ENCODE data around the gene HOXA3. TPM values are rescaled to one million over a fixed set of nuclear protein-coding genes. Genes with fewer than 3 reads are reported as not detected.
A peak's percentile ranks its signal among the peaks of the same experiment; 100 is the strongest.

HOXA3 gene
- total and polyA plus RNA-seq, 2 of the 13 experiments (the other 11 are each of a cell fraction or from before 2014, with no cell fraction given): 2.9 to 4.6 TPM

GRCh38 chr7:27130540-27131389 is 21.6 kb downstream of the HOXA3 start, which contains the start of gene HOXA4 (continued):
- no peak for TF ChIP-seq ZNF670 (CRISPR knock-in tag; IDR thresholded peaks at IDR 0.05; ENCODE audit: borderline replicate concordance)
- TF ChIP-seq TFAP4 (IDR thresholded peaks at IDR 0.05; ENCODE audit: borderline replicate concordance, low read depth): peak; percentile 20; the same call in 1 of the 2 replicates
- TF ChIP-seq ZHX2 (IDR thresholded peaks at IDR 0.05; ENCODE audit: low read depth): peak; percentile 13; the same call in 1 of the 2 replicates
- no peak for TF ChIP-seq ZHX2 (CRISPR knock-in tag; IDR thresholded peaks at IDR 0.05; ENCODE audit: borderline replicate concordance)
- no peak for TF ChIP-seq ISL2 (CRISPR knock-in tag; IDR thresholded peaks at IDR 0.05)
- TF ChIP-seq MED8 (CRISPR knock-in tag; IDR thresholded peaks at IDR 0.05; ENCODE audit: insufficient replicate concordance): no peak
- TF ChIP-seq MAZ (IDR thresholded peaks at IDR 0.05; ENCODE audit: borderline replicate concordance, low read depth, low read length): peak; percentile 80; the same call in 1 of the 2 replicates
- TF ChIP-seq MAZ (CRISPR knock-in tag; IDR thresholded peaks at IDR 0.05; ENCODE audit: low read depth): peak; percentile 86
- TF ChIP-seq ZSCAN25 (CRISPR knock-in tag; IDR thresholded peaks at IDR 0.05): peak; percentile 59; the same call in 1 of the 2 replicates
- TF ChIP-seq STAT5B (CRISPR knock-in tag; IDR thresholded peaks at IDR 0.05): no peak
- peak; percentile 86 for TF ChIP-seq RBFOX2 (IDR thresholded peaks at IDR 0.05; ENCODE audit: low read depth, low read length)
- TF ChIP-seq GATAD1 (CRISPR knock-in tag; IDR thresholded peaks at IDR 0.05): peak; percentile 66; the same call in 1 of the 2 replicates
- TF ChIP-seq ZNF530 (CRISPR knock-in tag; IDR thresholded peaks at IDR 0.05; ENCODE audit: low read depth): no peak
- TF ChIP-seq ZFP41 (CRISPR knock-in tag; IDR thresholded peaks at IDR 0.05; ENCODE audit: borderline replicate concordance): no peak
- TF ChIP-seq ELF1 (CRISPR knock-in tag; IDR thresholded peaks at IDR 0.05): peak; percentile 89
- TF ChIP-seq ZBTB26 (CRISPR knock-in tag; IDR thresholded peaks at IDR 0.05; ENCODE audit: borderline replicate concordance): 0 out of 2 replicates have a peak, but pooled peaks have one; percentile 19
- TF ChIP-seq EZH2 (conservative IDR thresholded peaks at IDR 0.05; ENCODE audit: low read depth, low read length): no peak
- TF ChIP-seq FOXK1 (CRISPR knock-in tag; IDR thresholded peaks at IDR 0.05; ENCODE audit: borderline replicate concordance, low read depth): peak; percentile 46; the same call in 1 of the 2 replicates
- TF ChIP-seq GMEB2 (CRISPR knock-in tag; IDR thresholded peaks at IDR 0.05; ENCODE audit: low read depth): no peak
- no peak for TF ChIP-seq PLRG1 (conservative IDR thresholded peaks at IDR 0.05)

Measured in HepG2 (cell line).